Inflammatory macrophage (primary cell): ENCODE measurements around the gene CHORDC1.
A peak's percentile ranks its signal among the peaks of the same experiment; 100 is the strongest.
"Not testable (repeated sequence)": the region's sequence is repeated elsewhere in the genome, so short reads cannot be mapped to it uniquely, and the experiment has no call there.

Experiments used
- DNase-seq, 2 donors: peaks; one replicate each; pipeline ENCODE4 v3.0.0-alpha.2; 2020 to 2022

Gene CHORDC1

DNA sequence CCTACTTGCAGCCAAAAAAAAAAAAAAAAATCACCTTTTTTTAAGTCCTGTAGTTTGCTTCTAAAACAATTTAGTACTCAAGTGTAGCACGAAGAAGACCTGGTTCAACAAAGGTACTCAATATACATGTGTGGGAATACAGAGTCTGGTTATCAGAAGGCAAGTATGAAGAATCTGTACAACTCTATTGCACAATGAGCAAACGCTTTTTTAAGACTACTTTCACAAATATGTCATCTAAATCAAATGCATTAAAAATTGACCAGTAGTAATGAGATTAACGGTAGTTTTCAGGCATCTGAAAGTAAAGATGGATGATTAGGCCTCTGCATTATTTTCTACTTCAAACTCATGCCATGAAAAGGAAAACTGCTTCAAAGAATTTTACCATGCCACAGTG, 9.5 kb downstream of the CHORDC1 start:
- no peak for DNase-seq

DNA sequence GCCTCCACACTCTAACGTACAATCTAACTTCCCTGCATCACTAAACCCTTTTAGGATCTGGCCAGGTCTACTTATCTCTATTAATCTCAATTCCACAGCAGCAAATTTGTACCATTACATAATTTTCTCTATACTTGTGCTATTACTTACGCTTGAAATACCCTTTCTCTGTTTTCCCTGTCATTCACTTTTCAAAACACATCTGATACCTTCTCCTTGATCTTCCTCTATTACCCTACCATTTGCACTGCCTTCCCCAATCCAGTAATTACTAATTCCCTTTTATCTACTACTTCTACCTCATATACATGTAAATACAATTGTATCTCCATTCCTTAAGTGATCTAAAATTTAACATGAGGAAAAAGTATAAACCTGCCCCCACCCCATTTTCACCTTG, 14.0 kb downstream of the CHORDC1 start:
- no peak for DNase-seq

DNA sequence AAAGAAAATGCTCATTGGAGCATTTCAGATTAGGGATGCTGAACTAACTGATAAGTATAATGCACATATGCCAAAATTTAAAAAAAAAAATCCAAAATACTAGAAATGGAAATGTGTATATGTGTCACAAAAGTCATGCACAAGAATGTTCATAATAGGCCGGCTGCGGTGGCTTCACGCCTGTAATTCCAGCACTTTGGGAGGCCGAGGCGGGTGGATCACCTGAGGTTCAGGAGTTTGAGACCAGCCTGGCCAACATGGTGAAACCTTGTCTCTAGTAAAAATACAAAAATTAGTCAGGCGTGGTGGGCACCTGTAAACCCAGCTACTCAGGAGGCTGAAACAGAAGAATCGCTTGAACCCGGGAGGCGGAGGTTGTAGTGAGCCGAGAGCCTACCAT, 14.9 kb downstream of the CHORDC1 start:
- not testable (repeated sequence) for DNase-seq

DNA sequence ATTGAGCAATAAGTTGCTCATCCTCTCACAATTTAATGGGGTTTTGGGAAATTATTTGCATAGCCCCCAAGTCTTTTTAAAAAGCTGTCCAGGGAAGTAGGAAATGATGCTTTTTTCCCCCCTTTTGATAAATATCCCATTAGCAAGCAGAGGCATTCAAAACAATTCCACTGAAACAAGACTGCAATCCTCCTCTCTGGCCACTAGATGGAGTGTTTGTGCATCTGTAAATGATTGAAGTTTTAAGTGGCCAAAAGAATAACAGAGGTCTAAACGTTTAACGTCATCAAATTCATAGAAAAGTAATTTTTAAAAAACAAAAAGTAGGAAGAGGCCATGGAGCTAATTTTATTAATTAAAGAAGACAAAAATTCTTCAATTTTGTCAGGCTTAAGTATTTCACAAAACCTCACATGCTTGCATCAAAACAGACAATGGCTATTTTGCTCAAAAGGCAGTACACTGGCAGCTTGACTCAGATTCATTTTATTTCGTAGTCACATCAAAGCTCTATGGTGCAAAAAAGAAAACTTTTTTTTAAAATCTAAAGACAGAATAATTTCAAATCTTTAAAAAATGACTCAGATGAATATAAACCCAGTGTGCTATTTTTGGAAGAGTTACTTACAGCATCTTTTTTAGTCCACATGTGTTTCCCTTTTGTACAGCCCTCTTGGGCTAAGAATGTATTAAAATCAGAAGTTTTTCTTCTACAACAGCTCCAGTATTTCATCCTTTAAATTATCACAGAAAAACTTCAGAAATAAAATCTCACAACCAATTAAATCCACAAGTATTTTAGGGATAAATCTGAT, 17.8 kb downstream of the CHORDC1 start:
- peak; percentile 36 to 59 for DNase-seq

DNA sequence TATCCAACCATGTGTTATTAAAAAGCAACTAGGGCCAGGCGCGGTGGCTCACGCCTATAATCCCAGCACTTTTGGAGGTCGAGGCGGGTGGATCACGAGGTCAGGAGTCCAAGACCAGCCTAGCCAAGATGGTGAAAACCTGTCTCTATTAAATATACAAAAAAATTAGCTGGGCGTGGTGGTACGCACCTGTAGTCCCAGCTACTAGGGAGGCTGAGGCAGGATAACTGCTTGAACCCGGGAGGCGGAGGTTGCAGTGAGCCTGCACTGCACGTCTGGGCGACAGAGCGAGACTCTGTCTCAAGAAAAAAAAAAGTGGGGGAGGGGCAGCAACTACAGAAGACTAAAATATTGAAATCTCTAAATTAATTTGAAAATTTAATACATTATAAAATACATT, 18.4 kb downstream of the CHORDC1 start:
- DNase-seq, result no peak

DNA sequence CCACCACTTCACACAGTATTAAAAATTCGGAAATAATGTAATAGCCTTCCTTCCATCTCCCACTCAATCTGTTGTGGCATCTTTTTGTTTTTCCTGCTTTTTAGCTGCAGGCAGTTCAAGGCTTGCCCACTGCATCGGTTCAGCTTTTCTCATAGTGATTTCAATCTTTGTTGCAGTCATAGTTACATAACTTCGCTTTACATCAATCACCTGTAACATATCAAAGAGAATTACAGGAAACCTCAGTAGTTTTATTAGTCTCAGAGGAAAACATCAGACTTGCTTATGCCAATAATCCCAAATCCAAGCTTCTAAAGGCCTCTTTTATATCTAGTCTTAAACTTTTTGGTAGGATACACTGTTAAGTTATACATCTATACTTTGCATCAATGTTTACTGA, 20.5 kb downstream of the CHORDC1 start:
- no peak for DNase-seq

DNA sequence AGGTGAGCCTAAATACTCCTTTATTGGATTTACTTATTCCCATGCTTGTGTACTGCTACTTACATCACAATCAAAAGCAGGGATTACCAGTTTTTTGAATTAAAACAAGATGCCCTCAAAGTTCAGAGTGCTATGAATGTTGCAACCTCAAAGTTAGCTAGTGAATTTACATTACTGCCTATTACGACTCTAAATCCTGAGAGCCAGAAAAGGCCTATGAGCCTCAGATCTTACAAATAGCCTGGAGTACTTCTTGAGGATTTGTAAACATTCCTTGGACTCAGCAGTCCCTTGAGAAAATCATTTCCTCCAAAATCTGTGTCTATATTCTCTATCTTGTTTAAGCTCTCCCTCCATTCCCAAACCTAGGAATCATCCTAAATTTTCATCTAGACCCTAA, 25.5 kb downstream of the CHORDC1 start:
- DNase-seq, result no peak

DNA sequence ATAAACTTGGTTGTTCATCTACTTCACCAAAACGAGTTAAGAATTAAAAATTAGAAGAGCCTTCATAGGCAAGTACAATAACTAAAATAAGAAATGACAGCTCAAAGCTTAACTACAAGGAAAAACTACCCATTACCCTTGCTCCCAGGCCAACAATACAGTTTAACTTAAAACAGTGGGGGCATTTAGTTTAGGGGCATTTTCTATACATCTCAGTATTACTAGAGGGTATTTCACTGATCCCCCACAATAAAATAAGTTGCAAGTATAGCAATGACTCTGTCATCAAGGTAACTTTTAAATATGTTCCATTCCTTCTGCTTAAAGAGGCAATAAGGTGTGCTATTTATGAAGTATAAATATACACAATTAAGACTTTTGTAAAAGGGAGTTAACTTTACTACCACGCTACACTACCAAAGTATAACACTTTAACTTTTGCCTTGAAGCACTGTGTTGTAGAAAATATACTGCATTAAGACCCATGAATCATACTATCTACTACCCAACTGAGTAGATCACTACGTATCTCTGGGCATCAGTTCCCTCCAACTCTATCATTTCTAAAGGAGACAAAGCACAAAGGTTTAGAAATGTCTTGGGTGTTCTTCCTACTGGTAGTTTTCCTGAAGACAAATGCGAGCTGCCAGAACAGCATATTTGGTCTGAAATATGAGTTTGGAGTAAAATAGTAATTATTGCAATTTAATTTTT, 29.8 kb downstream of the CHORDC1 start:
- no peak for DNase-seq

DNA sequence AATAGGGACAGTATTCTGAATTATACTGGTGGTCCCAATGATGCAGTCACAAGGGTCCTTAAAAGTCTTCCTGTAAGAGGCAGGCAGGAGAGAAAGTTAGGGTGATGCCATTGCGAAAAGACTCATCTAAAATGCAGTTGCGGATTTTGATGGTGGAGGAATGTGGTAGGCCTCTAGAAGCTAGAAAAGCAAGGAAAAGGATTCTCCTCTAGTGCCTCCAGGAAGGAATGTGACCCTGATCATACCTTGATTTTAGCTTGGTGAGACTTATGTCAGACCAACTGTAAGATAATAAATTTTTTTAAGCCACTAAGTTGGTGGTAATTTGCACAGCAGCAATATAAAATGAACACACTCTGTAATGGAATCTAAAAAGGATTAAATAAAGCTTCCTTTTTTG, 33.8 kb downstream of the CHORDC1 start:
- no peak for DNase-seq

DNA sequence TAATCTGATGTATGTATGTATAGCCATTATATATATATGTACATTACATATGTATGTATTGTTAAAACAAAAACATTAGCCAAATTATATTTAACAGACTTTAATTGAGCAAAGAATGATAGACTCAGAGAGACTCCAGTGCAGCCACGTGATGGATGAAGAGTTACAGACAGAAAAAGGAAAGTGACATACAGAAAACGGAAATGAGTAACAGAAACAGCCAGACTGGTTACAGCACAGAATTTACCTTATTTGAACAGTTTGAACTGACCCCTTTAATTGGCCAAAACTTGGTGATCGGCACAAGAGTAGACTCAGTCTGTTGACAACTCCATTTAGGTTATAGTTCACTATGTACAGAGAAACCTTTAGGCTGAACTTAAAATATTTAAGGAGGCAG, 35.0 kb downstream of the CHORDC1 start:
- no peak for DNase-seq

DNA sequence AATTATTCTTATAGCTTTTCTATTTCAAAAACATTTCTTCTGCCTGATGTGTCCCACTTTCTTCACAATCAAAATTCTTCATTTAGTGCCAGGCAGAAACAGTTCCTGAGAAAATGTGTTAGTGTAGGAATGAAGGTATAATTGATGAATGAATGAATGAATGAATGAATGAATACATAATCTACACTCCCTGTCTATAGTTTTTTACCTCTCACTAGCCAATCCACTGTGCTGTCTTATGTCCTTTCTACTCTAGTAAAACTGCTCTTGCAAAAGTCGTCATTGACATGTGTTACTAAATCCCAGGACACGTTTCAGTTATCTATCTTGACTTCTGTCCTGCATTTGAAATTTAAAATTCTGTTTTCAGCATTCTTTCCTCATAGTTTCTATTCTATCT, 42.9 kb downstream of the CHORDC1 start:
- no peak for DNase-seq

DNA sequence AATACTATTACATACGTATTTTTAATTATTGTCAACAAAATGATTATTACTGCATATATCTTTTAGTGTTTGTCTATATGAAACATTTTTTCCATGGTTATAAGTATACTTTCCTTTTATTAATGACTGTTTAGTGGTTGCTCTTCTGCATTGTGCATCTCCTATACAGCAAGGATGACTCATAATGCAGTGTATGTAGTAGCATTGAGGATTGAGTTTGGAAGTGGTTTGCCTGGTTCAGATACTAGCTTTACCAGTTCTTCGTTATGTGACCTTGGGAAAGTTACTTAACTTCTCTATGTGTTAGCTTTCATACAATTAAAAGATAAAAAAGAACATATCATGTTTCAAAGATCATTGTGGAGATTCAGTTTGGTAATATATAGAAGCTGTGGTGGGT, 44.1 kb downstream of the CHORDC1 start:
- no peak for DNase-seq

DNA sequence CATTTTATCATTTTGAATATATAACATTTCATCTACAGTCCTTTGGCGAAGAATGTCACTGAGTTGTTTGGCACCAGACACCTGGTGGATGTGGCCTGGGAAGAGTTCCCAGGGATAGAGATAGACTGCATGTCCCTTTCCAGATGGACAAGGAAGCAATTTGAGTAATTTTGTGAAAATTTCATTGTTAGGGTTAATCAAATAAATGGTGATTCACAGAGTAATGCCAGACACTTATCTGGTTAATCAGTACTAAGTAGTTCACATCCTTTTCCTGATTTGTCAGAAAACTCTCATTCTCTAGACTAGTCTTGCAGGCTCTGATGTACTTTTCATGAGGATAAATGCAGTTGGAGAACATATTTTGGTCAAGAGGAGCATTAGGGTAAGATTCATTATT, 46.8 kb downstream of the CHORDC1 start:
- DNase-seq, result no peak

DNA sequence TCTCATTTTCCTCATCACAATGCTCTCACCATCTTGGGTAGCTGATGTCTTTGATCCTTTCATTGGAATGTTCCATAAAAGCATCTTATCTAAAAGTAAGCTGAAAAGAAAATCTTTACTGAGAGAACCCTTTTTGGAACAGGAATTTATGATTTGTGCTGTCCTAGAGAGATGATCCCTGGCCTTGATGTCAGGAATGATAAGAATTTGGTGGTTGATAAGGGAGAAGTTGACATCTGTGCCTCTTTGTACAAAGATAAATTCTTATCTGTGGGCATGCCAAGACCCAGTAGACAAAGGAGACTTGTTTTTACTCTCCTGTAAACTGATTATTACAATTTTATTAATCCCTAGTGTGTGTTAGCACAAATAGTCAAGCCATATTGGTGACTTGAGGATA, 51.5 kb downstream of the CHORDC1 start:
- DNase-seq, result no peak

DNA sequence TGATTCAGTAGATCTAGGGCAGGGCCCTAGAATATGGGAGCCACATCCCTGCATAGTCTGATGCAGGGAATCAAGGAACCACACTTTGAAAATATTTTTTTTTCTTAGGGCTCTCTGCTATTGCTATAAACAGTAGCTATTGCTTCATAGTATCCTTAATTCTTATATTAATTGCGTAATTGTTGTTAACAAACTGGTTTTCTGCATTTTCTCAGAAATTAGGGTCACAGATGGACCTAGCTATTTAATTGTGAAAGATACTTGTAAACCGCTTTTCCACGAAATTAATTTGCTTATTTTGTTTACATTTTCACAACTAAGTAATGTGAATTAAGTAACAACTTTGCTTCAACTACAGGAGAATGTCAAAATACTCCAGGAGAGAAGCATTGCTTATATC, 54.3 kb downstream of the CHORDC1 start:
- no peak for DNase-seq

DNA sequence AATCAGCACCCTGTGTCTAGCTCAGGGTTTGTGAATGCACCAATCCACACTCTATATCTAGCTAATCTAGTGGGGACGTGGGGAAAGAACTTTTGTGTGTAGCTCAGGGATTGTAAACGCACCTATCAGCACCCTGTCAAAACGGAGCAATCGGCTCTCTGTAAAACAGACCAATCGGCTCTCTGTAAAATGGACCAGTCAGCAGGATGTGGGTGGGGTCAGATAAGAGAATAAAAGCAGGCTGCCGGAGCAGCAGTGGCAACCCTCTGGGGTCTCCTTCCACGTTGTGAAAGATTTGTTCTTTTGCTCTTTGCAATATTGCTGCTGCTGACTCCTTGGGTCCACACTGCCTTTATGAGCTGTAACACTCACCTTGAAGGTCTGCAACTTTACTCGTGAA, 55.1 kb downstream of the CHORDC1 start:
- DNase-seq, result not testable (repeated sequence)

DNA sequence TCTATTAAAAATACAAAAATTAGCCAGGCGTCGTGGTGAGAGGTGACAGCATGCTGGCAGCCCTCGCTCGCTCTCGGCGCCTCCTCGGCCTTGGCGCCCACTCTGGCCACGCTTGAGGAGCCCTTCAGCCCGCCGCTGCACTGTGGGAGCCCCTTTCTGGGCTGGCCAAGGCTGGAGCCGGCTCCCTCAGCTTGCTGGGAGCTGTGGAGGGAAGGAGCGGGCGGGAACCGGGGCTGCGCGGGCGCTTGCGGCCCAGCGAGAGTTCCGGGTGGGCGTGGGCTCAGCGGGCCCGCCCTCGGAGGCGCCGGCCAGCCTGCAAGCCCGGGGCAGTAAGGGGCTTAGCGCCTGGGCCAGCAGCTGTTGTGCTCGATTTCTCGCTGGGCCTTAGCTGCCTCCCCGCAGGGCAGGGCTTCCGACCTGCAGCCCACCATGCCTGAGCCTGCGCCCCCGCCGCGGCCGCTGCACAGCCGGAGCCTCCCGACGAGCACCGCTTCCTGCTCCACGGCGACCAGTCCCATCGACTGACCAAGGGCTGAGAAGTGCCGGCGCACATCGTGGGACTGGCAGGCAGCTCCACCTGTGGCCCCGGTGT, 55.8 kb downstream of the CHORDC1 start:
- not testable (repeated sequence) for DNase-seq
